ENCODE data around the gene GNPDA2. TPM values are rescaled to one million over a fixed set of nuclear protein-coding genes. Genes with fewer than 3 reads are reported as not detected.

Gene GNPDA2
- total and polyA plus RNA-seq, 2 of the 4 experiments (the other 2 are of a cell fraction): 11.0 to 13.4 TPM

- Histone ChIP-seq H2BK15ac (ENCODE audit: low read depth, low read length) (no peak overlapping the region), H3K36me3 (ENCODE audit: control insufficient read depth, insufficient read depth, low read length) (no peaks in the 10 kb centered on the region), H4K5ac (ENCODE audit: low read depth, low read length) (no peak overlapping the region), H2AK9ac (replicated peaks; ENCODE audit: low read depth, low read length, poor library complexity) (no peak overlapping the region), H2AK5ac (ENCODE audit: low read depth, low read length) (no peak overlapping the region), H3K23ac (ENCODE audit: low read depth, low read length) (no peak overlapping the region), H3K18ac (ENCODE audit: low read depth, low read length) (no peak overlapping the region), H4K8ac (ENCODE audit: low read depth in 2 of 2, low read length in 2 of 2) (no peak overlapping the region), H3K9ac (ENCODE audit: low read depth, low read length) (no peak overlapping the region), H3K4me1 (ENCODE audit: control insufficient read depth, insufficient read depth, low read length) (no peaks in the 10 kb centered on the region), H2BK20ac (ENCODE audit: low read depth, low read length) (no peak overlapping the region), H4K20me1 (ENCODE audit: insufficient read depth, low read length) (no peaks in the 10 kb centered on the region), H3K9me3 (ENCODE audit: control insufficient read depth, insufficient read depth, low read length) (no peaks in the 10 kb centered on the region), H2BK120ac (ENCODE audit: low read depth, low read length) (no peak overlapping the region), H2AFZ (replicated peaks; ENCODE audit: low read length, poor library complexity) (no peak overlapping the region), H3K56ac (ENCODE audit: extremely low read depth, insufficient read depth, low read length) (no peak overlapping the region), H3K4me3 (ENCODE audit: insufficient read depth, low read depth, low read length) (no peak overlapping the region), H3K27me3 (ENCODE audit: control insufficient read depth, insufficient read depth, low read length) (no peaks in the 10 kb centered on the region), H3K9me1 (ENCODE audit: insufficient read depth, low read length) (0 out of 2 replicates have a peak, but pooled peaks cover 6% of the 10 kb centered on the region), H3K4ac (ENCODE audit: low read depth, low read length) (no peak overlapping the region), H3K4me2 (ENCODE audit: low read depth, low read length) (no peak overlapping the region), H2BK5ac (ENCODE audit: low read depth, low read length, poor library complexity, severe bottlenecking) (no peak overlapping the region), H3K79me1 (ENCODE audit: low read depth in 1 of 2, low read length in 2 of 2) (peaks cover 5 to 11% of the 10 kb centered on the region in 2 experiments; a peak in 3 of 4 replicates), H3K14ac (replicated peaks; ENCODE audit: low read depth, low read length) (no peak overlapping the region), H3K27ac (ENCODE audit: insufficient read depth, low read length) (no peak overlapping the region), H4K91ac (ENCODE audit: insufficient read depth, low read depth, low read length) (no peak overlapping the region)
- no TSS peak for BruUV-seq (replicated peaks)
- in situ Hi-C loops (cut with MboI; ENCODE audit: low sequenced_read_pairs) (no loop called here), dilution Hi-C loops (cut with HindIII; ENCODE audit: low sequenced_read_pairs, unreplicated experiment) (no loop called here), intact Hi-C loops (cut with micrococcal nuclease) (no loop called here)
- CTCF ChIA-PET: no interaction called here
- no peak for DNase-seq
- no peak for ATAC-seq (ENCODE audit: low read depth)
- no CpG with 5 or more reads among the region's 4 CpGs for WGBS, 2 experiments (ENCODE audit: extremely low coverage in 2 of 2, insufficient read length in 1 of 2)
- POLR2A ChIA-PET (ENCODE audit: unreplicated experiment): no interaction called here
- TF ChIP-seq BHLHE40 (IDR thresholded peaks at IDR 0.05; ENCODE audit: low read depth, low read length) (no peak), FOS (IDR thresholded peaks at IDR 0.05; ENCODE audit: low read depth, low read length) (no peak), MAFK (IDR thresholded peaks at IDR 0.05; ENCODE audit: low read depth, low read length) (no peak), MAZ (IDR thresholded peaks at IDR 0.05; ENCODE audit: borderline replicate concordance, low read depth, low read length) (no peak), SMC3 (IDR thresholded peaks at IDR 0.05; ENCODE audit: low read depth, low read length) (no peak), CTCF (conservative IDR thresholded peaks at IDR 0.05; ENCODE audit: low read depth, low read length) (no peak), CHD1 (IDR thresholded peaks at IDR 0.05; ENCODE audit: low read depth, low read length) (no peak), RAD21 (IDR thresholded peaks at IDR 0.05; ENCODE audit: low read length) (no peak), CEBPB (IDR thresholded peaks at IDR 0.05; ENCODE audit: low read depth, low read length) (no peak), MXI1 (IDR thresholded peaks at IDR 0.05; ENCODE audit: borderline replicate concordance, low read depth, low read length) (no peak), POLR2A (IDR thresholded peaks at IDR 0.05; ENCODE audit: low read depth, low read length) (no peak), RCOR1 (IDR thresholded peaks at IDR 0.05; ENCODE audit: insufficient replicate concordance, low read length) (no peak), ELK1 (IDR thresholded peaks at IDR 0.05; ENCODE audit: borderline replicate concordance, low read depth, low read length) (no peak)
These were observed 6.0 kb downstream of the GNPDA2 start for GRCh38 chr4:44720371-44720770.
